ENCODE measurements around the gene HCN3. TPM values are rescaled to one million over a fixed set of nuclear protein-coding genes. Genes with fewer than 3 reads are reported as not detected.

The HCN3 gene
- total RNA-seq, 1 experiment from 2014 or later = 5.4 TPM

DNA sequence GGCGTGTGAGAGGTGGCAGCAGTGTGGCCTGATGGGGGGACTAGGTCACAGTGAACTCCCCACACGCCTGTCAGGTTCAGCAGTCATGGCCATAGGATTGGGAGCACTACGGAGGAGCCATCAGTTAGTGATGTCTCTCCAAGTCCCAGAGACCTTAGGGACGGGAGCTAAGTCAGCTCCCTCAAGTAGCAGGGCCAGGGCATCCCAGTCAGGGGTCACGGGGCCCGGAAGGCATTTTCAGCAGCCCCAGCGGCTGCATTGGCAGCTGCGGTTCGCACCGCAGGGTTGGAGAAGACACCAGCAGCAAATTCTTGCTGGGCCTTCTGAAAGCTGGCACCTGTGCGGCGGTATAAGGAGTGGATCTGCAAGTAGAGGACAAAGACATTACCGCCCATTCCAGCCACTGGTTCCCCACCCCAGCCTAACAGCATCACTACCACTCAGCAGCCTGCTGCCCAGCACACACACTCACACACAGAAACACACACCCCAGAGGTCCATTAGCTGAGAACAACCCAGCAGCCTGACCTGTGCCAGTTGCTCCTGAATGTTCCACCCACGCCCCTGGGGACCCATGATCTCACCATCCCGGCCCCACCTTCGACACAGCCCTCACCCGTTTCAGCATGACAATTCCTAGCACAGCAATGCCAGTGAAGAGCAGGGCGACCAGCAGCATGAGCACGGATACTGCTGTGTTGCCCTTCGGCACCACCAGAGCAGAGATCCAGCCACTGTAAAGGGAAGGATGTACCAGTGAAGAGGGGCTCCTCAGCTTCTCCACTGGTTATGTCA, 21.0 kb upstream of the HCN3 start:
- Histone ChIP-seq H3K79me1 (ENCODE audit: insufficient read depth, low read depth, low read length, poor library complexity, severe bottlenecking) (no peaks in the 10 kb centered on the region), H3K9me3 (ENCODE audit: control insufficient read depth, low read depth, low read length) (no peaks in the 10 kb centered on the region), H3K79me2 (ENCODE audit: insufficient read depth, low read length) (no peaks in the 10 kb centered on the region), H3K4me2 (ENCODE audit: insufficient read depth, insufficient read length, low read length) (peak overlapping the region; percentile 67), H2AFZ (ENCODE audit: low read length) (no peak overlapping the region), H3K4me1 (ENCODE audit: insufficient read depth, low read length) (peaks cover 5% of the 10 kb centered on the region; the same call in 1 of the 2 replicates), H4K5ac (ENCODE audit: insufficient read length, low read depth, low read length) (no peak overlapping the region), H3K23ac (ENCODE audit: insufficient read length, low read depth, low read length) (no peak overlapping the region), H4K91ac (ENCODE audit: insufficient read length, low read depth, low read length) (no peak overlapping the region), H2BK120ac (ENCODE audit: low read depth, low read length, poor library complexity, severe bottlenecking) (no peak overlapping the region), H3K56ac (ENCODE audit: insufficient read length, low read depth, low read length) (no peak overlapping the region), H2BK20ac (ENCODE audit: low read depth, low read length, poor library complexity, severe bottlenecking) (no peak overlapping the region), H3T11ph (ENCODE audit: low read length) (no peak overlapping the region), H2BK15ac (ENCODE audit: low read depth, low read length) (no peak overlapping the region), H3K23me2 (ENCODE audit: insufficient read length, low read depth, low read length, poor library complexity, severe bottlenecking) (peaks cover 16% of the 10 kb centered on the region), H3K27me3 (ENCODE audit: insufficient read depth, low read length) (no peaks in the 10 kb centered on the region), H2BK12ac (ENCODE audit: insufficient read length, low read depth, low read length) (no peak overlapping the region), H4K8ac (replicated peaks; ENCODE audit: insufficient read length, low read depth, low read length) (no peak overlapping the region), H2AK5ac (ENCODE audit: insufficient read length, low read length) (no peak overlapping the region), H2BK5ac (ENCODE audit: insufficient read length, low read length) (no peak overlapping the region), H4K20me1 (ENCODE audit: control insufficient read depth, insufficient read depth, insufficient read length) (no peaks in the 10 kb centered on the region), H3K18ac (ENCODE audit: insufficient read length, low read depth, low read length) (no peak overlapping the region), H3K9ac (ENCODE audit: extremely low read depth, insufficient read length, low read length) (no peak overlapping the region), H3K27ac (ENCODE audit: insufficient read length, low read depth, low read length) (no peak overlapping the region), H3K4ac (ENCODE audit: low read depth, low read length) (no peak overlapping the region), H3K14ac (ENCODE audit: insufficient read depth, low read length) (no peak overlapping the region)
- peaks cover 27 to 28% of the 10 kb centered on the region in 2 experiments for H3K4me1 Mint-ChIP-seq
- no peak for TF ChIP-seq CTCF (conservative IDR thresholded peaks at IDR 0.05)
- no CpG with 5 or more reads among the region's 20 CpGs for WGBS (ENCODE audit: extremely low coverage, insufficient read length, low lambda C conversion rate)
- peak overlapping the region; percentile 73 to 88 for H3K4me3 Mint-ChIP-seq
- DNase-seq = no peak
- peaks cover 11 to 42% (median 31%) of the 10 kb centered on the region in 3 experiments; a peak in 6 of 7 replicates for H3K36me3 Mint-ChIP-seq (ENCODE audit: insufficient read depth in 1 of 3, low read depth in 3 of 3)
- H3K27ac Mint-ChIP-seq = peak overlapping the region in 2 of 3 experiments; percentile 70 to 90; a peak in 5 of 7 replicates
- no peaks in the 10 kb centered on the region; the same call in 1 of the 2 replicates for H3K27me3 Mint-ChIP-seq (ENCODE audit: low read depth)
- no peaks in the 10 kb centered on the region; a peak in 1 of 5 replicates for H3K9me3 Mint-ChIP-seq

Data from H9 (cell line).